DND-41 (cell line): ENCODE data around the gene EMILIN1.

Source experiments
- CTCF ChIP-seq: IDR thresholded peaks from 2 replicates; pipeline ENCODE4 v1.5.1; 2012; ENCODE audit warnings: borderline replicate concordance, low read length, moderate library complexity, mild to moderate bottlenecking; ENCODE audit not compliant: poor library complexity, severe bottlenecking; ENCODE audit errors: extremely low read depth
- EZH2 ChIP-seq: IDR thresholded peaks from 3 replicates; pipeline ENCODE4 v1.6.1; 2012; ENCODE audit warnings: borderline replicate concordance, low read depth, mild to moderate bottlenecking, moderate library complexity, low read length, inconsistent platforms; ENCODE audit not compliant: severe bottlenecking

DNA sequence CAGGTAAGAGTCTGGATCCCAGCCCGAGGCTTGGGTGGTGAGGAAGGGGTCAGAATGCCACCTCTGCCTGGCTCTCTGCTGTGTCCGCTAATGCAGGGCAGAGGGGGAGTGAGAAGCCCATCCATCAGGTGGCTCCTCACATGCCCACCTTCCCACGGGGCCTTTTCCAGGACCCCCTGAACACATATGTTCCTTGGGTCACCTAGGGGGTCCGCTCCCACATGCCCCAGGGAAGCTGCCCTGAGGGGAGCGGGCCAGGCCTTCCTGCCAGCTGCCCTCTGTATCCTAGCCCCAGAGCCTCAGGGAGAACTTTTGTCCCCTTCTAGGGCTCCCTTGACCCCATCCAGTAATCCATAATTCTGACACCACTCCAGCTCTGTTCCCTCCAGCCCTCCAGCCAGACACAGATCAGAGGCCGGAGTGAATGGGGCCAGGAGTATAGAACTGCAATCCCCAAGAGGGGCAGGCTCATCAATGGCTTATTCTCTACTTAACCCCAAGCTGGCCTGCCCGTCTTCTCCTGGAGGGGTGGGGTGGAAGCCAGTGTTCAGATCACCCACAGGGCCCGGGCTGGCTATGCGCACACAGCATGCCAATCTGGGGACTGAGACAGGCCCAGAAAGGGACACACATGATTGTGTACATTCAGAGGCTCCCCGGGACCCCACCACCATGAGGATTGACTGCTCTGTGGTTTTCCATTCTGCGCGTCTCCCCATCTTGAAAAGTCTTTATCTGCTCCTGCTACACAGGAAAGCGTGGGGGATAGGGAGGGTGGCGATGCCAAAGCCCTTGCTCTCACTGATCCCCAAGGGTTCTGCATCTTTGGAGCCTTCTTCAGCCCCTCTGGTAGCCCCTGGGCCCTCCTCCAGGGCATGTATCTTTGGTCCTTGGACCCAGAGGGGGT lies 1.1 kb downstream of the EMILIN1 start:
- no peak for TF ChIP-seq CTCF
- no peak for TF ChIP-seq EZH2
